GM12864 (cell line): ENCODE data around the gene CUL7.

ENCODE experiments used
- DNase-seq: peaks from one replicate; pipeline ENCODE4 v3.0.0-alpha.2; 2011; ENCODE audit warnings: low read depth
- H3K4me3 ChIP-seq: 2 replicates; pipeline ENCODE4 v1.5.1; 2011; ENCODE audit warnings: mild to moderate bottlenecking, low read depth, low read length, control low read depth
- CTCF ChIP-seq: IDR thresholded peaks from 2 replicates; pipeline ENCODE4 v1.5.1; 2011; ENCODE audit warnings: low read depth, mild to moderate bottlenecking, moderate library complexity, low read length, control low read depth, inconsistent platforms; ENCODE audit errors: missing control alignments

The CUL7 gene

GRCh38 chr6:43062818-43063217, 9.2 kb upstream of the CUL7 start:
- DNase-seq: no peak
- TF ChIP-seq CTCF: no peak
- H3K4me3 ChIP-seq: no peak overlapping the region

GRCh38 chr6:43061861-43062260, 8.2 kb upstream of the CUL7 start:
- no peak overlapping the region for H3K4me3 ChIP-seq
- no peak for DNase-seq
- no peak for TF ChIP-seq CTCF

GRCh38 chr6:43060755-43061633, 7.3 kb upstream of the CUL7 start:
- H3K4me3 ChIP-seq: no peak overlapping the region
- TF ChIP-seq CTCF: no peak
- no peak for DNase-seq

GRCh38 chr6:43060034-43060754, 6.5 kb upstream of the CUL7 start:
- no peak for TF ChIP-seq CTCF
- no peak for DNase-seq
- peak overlapping the region; percentile 98 for H3K4me3 ChIP-seq

- peak within 1 kb of the TSS; percentile 98 for H3K4me3 ChIP-seq
- peak; percentile 96 for DNase-seq
- TF ChIP-seq CTCF: no peak
These were observed 5.8 kb upstream of the CUL7 start, which contains the start of the genes KLC4 and MRPL2 for GRCh38 chr6:43059168-43060033. KLC4 (plus strand) TSS chr6:43059631; CDS start chr6:43061336, 1,705 bp downstream. MRPL2 (minus strand) TSS chr6:43059434; CDS start chr6:43059381, 53 bp downstream.

- peak overlapping the region; percentile 98 for H3K4me3 ChIP-seq
- no peak for TF ChIP-seq CTCF
These were observed 4.9 kb upstream of the CUL7 start for GRCh38 chr6:43058531-43058930.

More at GRCh38 chr6:43058531-43058930, 4.9 kb upstream of the CUL7 start:
- DNase-seq: no peak
